Osteoblast (primary cell): ENCODE measurements around the gene PALM. TPM values are rescaled to one million over a fixed set of nuclear protein-coding genes. Genes with fewer than 3 reads are reported as not detected.

Experiments used
- DNase-seq: peaks from one replicate; pipeline ENCODE4 v3.0.0; 2011; ENCODE audit warnings: low spot score, mixed read lengths; ENCODE audit not compliant: insufficient read length; ENCODE audit errors: missing footprints
- H2AFZ ChIP-seq: 2 replicates; pipeline ENCODE4 v1.6.0; 2011; ENCODE audit warnings: mild to moderate bottlenecking, low read length
- H3K27ac ChIP-seq: 2 replicates; pipeline ENCODE4 v1.5.1; 2011; ENCODE audit warnings: mild to moderate bottlenecking, low read depth, low read length, moderate library complexity
- H3K27me3 ChIP-seq: 2 replicates; pipeline ENCODE4 v1.6.0; 2012; ENCODE audit warnings: mild to moderate bottlenecking, control low read depth, inconsistent platforms, low read length, moderate library complexity; ENCODE audit not compliant: insufficient read depth
- H3K36me3 ChIP-seq: 2 replicates; pipeline ENCODE4 v1.5.1; 2011; ENCODE audit warnings: mild to moderate bottlenecking, low read length, control low read depth, moderate library complexity; ENCODE audit not compliant: insufficient read depth
- H3K4me1 ChIP-seq: 2 replicates; pipeline ENCODE4 v1.5.1; 2011; ENCODE audit warnings: mild to moderate bottlenecking, low read length, control low read depth, moderate library complexity; ENCODE audit not compliant: insufficient read depth
- H3K4me2 ChIP-seq: 2 replicates; pipeline ENCODE4 v1.6.0; 2011; ENCODE audit warnings: mild to moderate bottlenecking, low read length; ENCODE audit not compliant: insufficient read depth
- H3K4me3 ChIP-seq: fragments of 200-600 bp; sonication (generic); 3 replicates; pipeline ENCODE4 v1.5.1; 2012; ENCODE audit warnings: mild to moderate bottlenecking, low read length, inconsistent platforms; ENCODE audit not compliant: insufficient read depth
- H3K79me2 ChIP-seq: 2 replicates; pipeline ENCODE4 v1.6.0; 2012; ENCODE audit warnings: mild to moderate bottlenecking, low read length, control low read depth, inconsistent platforms; ENCODE audit not compliant: insufficient read depth
- H3K9me3 ChIP-seq: 2 replicates; pipeline ENCODE4 v1.5.1; 2011; ENCODE audit warnings: low read depth, low read length, control low read depth
- H4K20me1 ChIP-seq: 2 replicates; pipeline ENCODE4 v1.6.0; 2012; ENCODE audit warnings: mild to moderate bottlenecking, low read length, control low read depth; ENCODE audit not compliant: insufficient read depth
- total RNA-seq: library from RNA; depleted of rRNA; stranded (reverse); fragments of >200 nt; gene quantifications from 2 replicates; pipeline ENCODE4 v1.2.3, GENCODE V29; 2012
- TF ChIP-seq, protein P1 (sequence below): IDR thresholded peaks from 2 replicates; pipeline ENCODE4 v1.5.1; 2011; ENCODE audit warnings: mild to moderate bottlenecking, low read depth, low read length, moderate library complexity; ENCODE audit errors: extremely low read depth

Gene PALM
- total RNA-seq, 1 donor, result 10.5 TPM

DNA sequence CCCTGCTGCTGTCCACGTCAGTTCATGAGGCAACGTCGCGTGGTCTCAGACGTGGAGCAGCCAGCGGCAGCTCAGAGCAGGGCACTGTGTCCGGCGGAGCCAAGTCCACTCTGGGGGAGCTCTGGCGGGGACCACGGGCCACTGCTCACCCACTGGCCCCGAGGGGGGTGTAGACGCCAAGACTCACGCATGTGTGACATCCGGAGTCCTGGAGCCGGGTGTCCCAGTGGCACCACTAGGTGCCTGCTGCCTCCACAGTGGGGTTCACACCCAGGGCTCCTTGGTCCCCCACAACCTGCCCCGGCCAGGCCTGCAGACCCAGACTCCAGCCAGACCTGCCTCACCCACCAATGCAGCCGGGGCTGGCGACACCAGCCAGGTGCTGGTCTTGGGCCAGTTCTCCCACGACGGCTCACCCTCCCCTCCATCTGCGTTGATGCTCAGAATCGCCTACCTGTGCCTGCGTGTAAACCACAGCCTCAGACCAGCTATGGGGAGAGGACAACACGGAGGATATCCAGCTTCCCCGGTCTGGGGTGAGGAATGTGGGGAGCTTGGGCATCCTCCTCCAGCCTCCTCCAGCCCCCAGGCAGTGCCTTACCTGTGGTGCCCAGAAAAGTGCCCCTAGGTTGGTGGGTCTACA, 25.9 kb upstream of the PALM start:
- Histone ChIP-seq H3K27ac (no peak overlapping the region), H3K79me2 (peaks cover 9% of the 10 kb centered on the region), H3K4me2 (no peak overlapping the region), H2AFZ (no peak overlapping the region), H3K9me3 (no peaks in the 10 kb centered on the region), H3K4me3 (no peak overlapping the region), H3K27me3 (no peaks in the 10 kb centered on the region), H4K20me1 (peaks cover 12% of the 10 kb centered on the region), H3K36me3 (no peaks in the 10 kb centered on the region), H3K4me1 (peaks cover 4% of the 10 kb centered on the region)
- TF ChIP-seq, protein P1, sequence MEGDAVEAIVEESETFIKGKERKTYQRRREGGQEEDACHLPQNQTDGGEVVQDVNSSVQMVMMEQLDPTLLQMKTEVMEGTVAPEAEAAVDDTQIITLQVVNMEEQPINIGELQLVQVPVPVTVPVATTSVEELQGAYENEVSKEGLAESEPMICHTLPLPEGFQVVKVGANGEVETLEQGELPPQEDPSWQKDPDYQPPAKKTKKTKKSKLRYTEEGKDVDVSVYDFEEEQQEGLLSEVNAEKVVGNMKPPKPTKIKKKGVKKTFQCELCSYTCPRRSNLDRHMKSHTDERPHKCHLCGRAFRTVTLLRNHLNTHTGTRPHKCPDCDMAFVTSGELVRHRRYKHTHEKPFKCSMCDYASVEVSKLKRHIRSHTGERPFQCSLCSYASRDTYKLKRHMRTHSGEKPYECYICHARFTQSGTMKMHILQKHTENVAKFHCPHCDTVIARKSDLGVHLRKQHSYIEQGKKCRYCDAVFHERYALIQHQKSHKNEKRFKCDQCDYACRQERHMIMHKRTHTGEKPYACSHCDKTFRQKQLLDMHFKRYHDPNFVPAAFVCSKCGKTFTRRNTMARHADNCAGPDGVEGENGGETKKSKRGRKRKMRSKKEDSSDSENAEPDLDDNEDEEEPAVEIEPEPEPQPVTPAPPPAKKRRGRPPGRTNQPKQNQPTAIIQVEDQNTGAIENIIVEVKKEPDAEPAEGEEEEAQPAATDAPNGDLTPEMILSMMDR, result no peak
- DNase-seq, result peak; percentile 67

DNA sequence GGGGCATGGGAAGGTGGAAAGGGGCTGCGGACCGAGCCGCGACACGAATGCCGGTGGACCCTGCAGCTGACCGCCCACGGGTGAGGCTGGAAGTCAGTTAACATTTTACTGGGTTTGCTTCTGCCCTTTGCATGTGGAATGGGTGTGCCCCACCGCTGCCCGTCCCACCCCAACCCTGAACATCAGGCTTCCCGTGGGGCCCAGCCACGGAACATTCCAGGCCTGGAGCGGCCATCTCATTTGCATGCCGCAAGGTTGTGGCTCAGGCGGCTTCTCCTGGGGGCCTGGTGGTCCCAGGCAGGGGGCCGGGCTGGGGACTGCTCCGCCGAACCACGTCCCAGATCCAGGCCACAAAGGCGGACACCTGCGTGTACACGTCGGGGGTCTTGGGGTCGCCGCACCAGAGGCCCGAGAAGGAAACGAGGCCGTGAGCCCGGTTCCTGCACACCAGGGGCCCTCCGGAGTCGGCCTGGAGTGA, 23.2 kb upstream of the PALM start:
- H3K27me3 ChIP-seq, result no peaks in the 10 kb centered on the region
- no peaks in the 10 kb centered on the region for H3K4me1 ChIP-seq
- no peak overlapping the region for H3K27ac ChIP-seq
- TF ChIP-seq, protein P1, result no peak
- no peak overlapping the region for H2AFZ ChIP-seq
- H3K36me3 ChIP-seq, result no peaks in the 10 kb centered on the region
- H3K9me3 ChIP-seq, result no peaks in the 10 kb centered on the region
- H3K4me3 ChIP-seq, result no peak overlapping the region
- no peaks in the 10 kb centered on the region for H3K79me2 ChIP-seq
- DNase-seq, result peak; percentile 59
- no peaks in the 10 kb centered on the region for H4K20me1 ChIP-seq
- H3K4me2 ChIP-seq, result no peak overlapping the region

DNA sequence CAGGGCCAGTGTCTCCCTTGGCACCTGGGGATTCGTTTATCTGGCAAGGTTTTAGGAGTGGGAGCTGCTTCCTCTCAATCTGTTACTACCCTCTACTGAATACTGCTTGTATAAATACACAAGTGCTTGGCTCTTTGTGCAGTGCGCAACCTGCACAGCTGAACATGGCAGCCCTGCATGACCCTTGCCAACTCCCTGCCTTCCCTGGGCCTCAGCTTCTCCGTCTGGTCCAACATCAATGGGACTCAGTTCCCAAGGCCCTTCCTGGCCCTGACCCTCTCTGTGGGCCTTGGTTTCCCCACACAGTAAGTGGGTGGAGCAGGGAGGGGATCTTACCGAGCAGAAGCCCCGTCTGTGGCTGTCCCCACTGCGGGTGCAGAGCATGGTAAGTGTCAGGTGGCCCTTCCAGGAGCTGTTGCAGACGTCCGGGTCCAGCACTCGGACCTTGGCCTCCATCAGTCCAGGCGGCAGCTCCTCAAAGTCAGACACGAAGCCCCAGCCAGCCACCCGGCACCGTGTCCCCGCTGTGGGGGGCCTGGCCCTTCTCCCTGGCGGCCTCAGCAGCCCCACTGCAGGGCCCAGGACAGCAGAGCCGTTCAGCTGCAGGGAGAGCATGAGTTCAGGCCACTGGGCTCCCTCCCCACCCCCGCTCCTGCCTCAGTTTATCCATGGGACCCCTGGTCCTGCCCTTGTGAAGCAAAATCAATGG, 22.0 kb upstream of the PALM start:
- peak; percentile 31 for DNase-seq
- H3K4me3 ChIP-seq, result no peak overlapping the region
- no peaks in the 10 kb centered on the region for H3K79me2 ChIP-seq
- no peak overlapping the region for H3K4me2 ChIP-seq
- no peaks in the 10 kb centered on the region for H3K36me3 ChIP-seq
- H3K27ac ChIP-seq, result no peak overlapping the region
- TF ChIP-seq, protein P1, result no peak
- H3K27me3 ChIP-seq, result no peaks in the 10 kb centered on the region
- H3K4me1 ChIP-seq, result no peaks in the 10 kb centered on the region
- H2AFZ ChIP-seq, result no peak overlapping the region
- no peaks in the 10 kb centered on the region for H3K9me3 ChIP-seq
- no peaks in the 10 kb centered on the region for H4K20me1 ChIP-seq

DNA sequence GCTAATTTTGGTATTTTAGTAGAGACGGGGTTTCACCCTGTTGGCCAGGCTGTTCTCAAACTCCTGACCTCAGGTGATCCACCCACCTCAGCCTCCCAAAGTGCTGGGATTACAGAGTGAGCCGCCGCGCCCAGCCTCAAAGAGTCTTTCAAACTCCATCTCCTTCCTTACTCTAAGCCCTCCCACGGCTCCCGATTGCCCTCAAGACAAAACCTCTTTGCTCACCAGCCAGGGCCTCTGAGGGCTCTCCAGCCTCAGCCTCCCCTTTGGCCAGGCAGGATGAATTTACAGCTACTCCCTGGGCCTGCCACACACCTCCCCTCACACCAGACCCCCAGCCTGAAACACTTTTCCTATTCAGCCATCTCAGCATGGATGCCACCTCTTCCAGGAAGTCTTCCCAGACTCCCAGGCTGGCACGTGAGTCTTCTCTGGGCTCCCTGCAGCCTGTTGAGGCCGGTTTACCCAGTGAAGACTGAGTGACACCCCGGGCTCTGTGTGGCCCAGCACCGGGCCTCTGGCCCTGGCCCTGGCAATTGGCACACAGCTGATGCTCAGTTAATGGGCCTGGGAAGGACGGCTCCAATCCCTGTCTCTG, 21.1 kb upstream of the PALM start:
- peak; percentile 39 for DNase-seq
- Histone ChIP-seq H3K4me1 (no peaks in the 10 kb centered on the region), H3K4me2 (no peak overlapping the region), H4K20me1 (no peaks in the 10 kb centered on the region), H3K79me2 (no peaks in the 10 kb centered on the region), H3K36me3 (no peaks in the 10 kb centered on the region), H3K27me3 (no peaks in the 10 kb centered on the region), H2AFZ (no peak overlapping the region), H3K27ac (no peak overlapping the region), H3K4me3 (no peak overlapping the region), H3K9me3 (no peaks in the 10 kb centered on the region)
- TF ChIP-seq, protein P1, result no peak
